GM12892 (cell line): Measurements from ENCODE around the gene ABI3BP.

Experiments used
- POLR2A ChIP-seq: IDR thresholded peaks from 2 replicates; pipeline ENCODE4 v1.6.1; 2011; ENCODE audit warnings: low read depth, low read length, control low read depth
- POLR2AphosphoS5 ChIP-seq: IDR thresholded peaks from 2 replicates; pipeline ENCODE4 v1.6.1; 2011; ENCODE audit warnings: low read depth, low read length, control low read depth
- TAF1 ChIP-seq: IDR thresholded peaks from 2 replicates; pipeline ENCODE4 v1.6.1; 2011; ENCODE audit warnings: low read depth, mild to moderate bottlenecking, control low read depth, low read length, borderline replicate concordance

- no peak for TF ChIP-seq TAF1
- no peak for TF ChIP-seq POLR2A
- TF ChIP-seq POLR2AphosphoS5: no peak
These were observed 5.1 kb downstream of the ABI3BP start for GRCh38 chr3:100988080-100988479.
